WTC11 (cell line): Measurements from ENCODE around the gene KRTAP10-7. TPM values are rescaled to one million over a fixed set of nuclear protein-coding genes. Genes with fewer than 3 reads are reported as not detected.

Experiments
- ATAC-seq: fragments of 200-7000 bp; cut with Tn5 transposase; 2 replicates; pipeline ENCODE4 v1.10.0; 2021; ENCODE audit warnings: mild to moderate bottlenecking, moderate library complexity
- CTCF ChIA-PET: fragments of 300-600 bp; sonication (Branson Sonifier 250); formaldehyde crosslinking; loops from one replicate; lab custom pipeline; 2021; ENCODE audit warnings: antibody characterized with exemption; lab: Charles Lee
- POLR2A ChIA-PET: fragments of 350-600 bp; sonication (Branson Sonifier 250); formaldehyde crosslinking; loops from one replicate; lab custom pipeline; 2021; ENCODE audit warnings: antibody characterized with exemption; lab: Charles Lee
- DNase-seq: peaks from one replicate; pipeline ENCODE4 v3.0.0; 2021; ENCODE audit warnings: low spot score
- H3K27ac Mint-ChIP-seq: 2 replicates; pipeline ENCODE4 v1.8.0; 2021; ENCODE audit warnings: mixed read lengths
- H3K27me3 Mint-ChIP-seq: 2 replicates; pipeline ENCODE4 v1.8.0; 2021; ENCODE audit warnings: low read depth, mild to moderate bottlenecking, moderate library complexity, mixed read lengths
- H3K36me3 Mint-ChIP-seq: 2 replicates; pipeline ENCODE4 v1.8.0; 2021; ENCODE audit warnings: mixed read lengths
- H3K4me1 Mint-ChIP-seq: 2 replicates; pipeline ENCODE4 v1.8.0; 2022; ENCODE audit warnings: mixed read lengths
- H3K4me3 Mint-ChIP-seq: 2 replicates; pipeline ENCODE4 v1.8.0; 2021; ENCODE audit warnings: mild to moderate bottlenecking, moderate library complexity, mixed read lengths
- H3K9me3 Mint-ChIP-seq: 2 replicates; pipeline ENCODE4 v1.8.0; 2021; ENCODE audit warnings: mixed read lengths
- ATF1 ChIP-seq: sonication (generic); formaldehyde crosslinking; IDR thresholded peaks from 2 replicates; pipeline ENCODE4 v1.8.1; 2023; ENCODE audit warnings: mild to moderate bottlenecking, moderate library complexity, missing genetic modification reagents
- ATF2 ChIP-seq: sonication (generic); formaldehyde crosslinking; IDR thresholded peaks from 2 replicates; pipeline ENCODE4 v1.8.1; 2022; ENCODE audit warnings: low read depth, missing genetic modification reagents, borderline replicate concordance
- CBFB ChIP-seq: sonication (generic); formaldehyde crosslinking; IDR thresholded peaks from 2 replicates; pipeline ENCODE4 v1.8.1; 2022; ENCODE audit warnings: mild to moderate bottlenecking, low read depth, missing genetic modification reagents
- CTCF ChIP-seq: fragments of 200-600 bp; IDR thresholded peaks from 2 replicates; pipeline ENCODE4 v1.8.0; 2022; ENCODE audit warnings: antibody characterized with exemption
- E2F1 ChIP-seq: sonication (generic); formaldehyde crosslinking; IDR thresholded peaks from 2 replicates; pipeline ENCODE4 v1.8.0; 2022; ENCODE audit warnings: mild to moderate bottlenecking, missing genetic modification reagents
- ERG ChIP-seq: fragments of 250-450 bp; sonication (Bioruptor Pico); IDR thresholded peaks from 2 replicates; pipeline ENCODE4 v1.8.0; 2021; ENCODE audit warnings: mild to moderate bottlenecking
- ETV6 ChIP-seq: sonication (generic); formaldehyde crosslinking; IDR thresholded peaks from 2 replicates; pipeline ENCODE4 v1.8.1; 2022; ENCODE audit warnings: mild to moderate bottlenecking, missing genetic modification reagents
- GABPB1 ChIP-seq: sonication (generic); formaldehyde crosslinking; IDR thresholded peaks from 2 replicates; pipeline ENCODE4 v1.8.1; 2023; ENCODE audit warnings: mild to moderate bottlenecking, missing genetic modification reagents
- NR1H2 ChIP-seq: sonication (generic); formaldehyde crosslinking; IDR thresholded peaks from 2 replicates; pipeline ENCODE4 v1.9.0; 2021; ENCODE audit warnings: mild to moderate bottlenecking, moderate library complexity, missing genetic modification reagents
- RORB ChIP-seq: fragments of 250-450 bp; sonication (Bioruptor Pico); IDR thresholded peaks from 2 replicates; pipeline ENCODE4 v1.9.0; 2021; ENCODE audit warnings: mild to moderate bottlenecking
- SOX15 ChIP-seq: fragments of 250-450 bp; sonication (Bioruptor Pico); IDR thresholded peaks from 2 replicates; pipeline ENCODE4 v1.9.0; 2021; ENCODE audit warnings: mild to moderate bottlenecking
- TP53 ChIP-seq: sonication (generic); formaldehyde crosslinking; IDR thresholded peaks from 2 replicates; pipeline ENCODE4 v1.8.1; 2023; ENCODE audit warnings: mild to moderate bottlenecking, missing genetic modification reagents
- USF1 ChIP-seq: sonication (generic); formaldehyde crosslinking; IDR thresholded peaks from 2 replicates; pipeline ENCODE4 v1.8.0; 2022; ENCODE audit warnings: mild to moderate bottlenecking, missing genetic modification reagents
- ZBTB21 ChIP-seq: sonication (generic); formaldehyde crosslinking; IDR thresholded peaks from 2 replicates; pipeline ENCODE4 v1.8.1; 2023; ENCODE audit warnings: mild to moderate bottlenecking, missing genetic modification reagents, borderline replicate concordance
- ZNF232 ChIP-seq: sonication (generic); formaldehyde crosslinking; IDR thresholded peaks from 2 replicates; pipeline ENCODE4 v1.8.0; 2022; ENCODE audit warnings: mild to moderate bottlenecking, missing genetic modification reagents
- ZNF317 ChIP-seq: sonication (generic); formaldehyde crosslinking; IDR thresholded peaks from 2 replicates; pipeline ENCODE4 v1.8.1; 2023; ENCODE audit warnings: low read depth, mild to moderate bottlenecking, moderate library complexity, missing genetic modification reagents, borderline replicate concordance
- ZNF423 ChIP-seq: fragments of 250-450 bp; sonication (Bioruptor Pico); IDR thresholded peaks from 2 replicates; pipeline ENCODE4 v2.1.2; 2022; ENCODE audit warnings: mild to moderate bottlenecking, moderate library complexity
- total RNA-seq: library from RNA; stranded (reverse); gene quantifications from 3 replicates; pipeline ENCODE4 v1.2.3, GENCODE V29; 2021

Gene KRTAP10-7
- total RNA-seq, 1 experiment from 2014 or later = not detected

- ATAC-seq = no peak
These were observed 30.0 kb downstream of the KRTAP10-7 start for GRCh38 chr21:44630440-44630839.

GRCh38 chr21:44632067-44632466 is 31.7 kb downstream of the KRTAP10-7 start:
- no peak overlapping the region for H3K4me3 Mint-ChIP-seq
- ChIA-PET CTCF (no interaction called here), POLR2A (no interaction called here)
- H3K27me3 Mint-ChIP-seq = peaks cover 5% of the 10 kb centered on the region; the same call in 1 of the 2 replicates
- no peak for DNase-seq
- peaks cover 38% of the 10 kb centered on the region for H3K9me3 Mint-ChIP-seq
- TF ChIP-seq NR1H2 (CRISPR knock-in tag) (no peak), ZNF317 (CRISPR knock-in tag) (peak; percentile 87; the same call in 1 of the 2 replicates)
- TF ChIP-seq, all 79 proteins: peak for 1
- no peak for ATAC-seq
- peaks cover 5% of the 10 kb centered on the region; the same call in 1 of the 2 replicates for H3K4me1 Mint-ChIP-seq
- peaks cover 22% of the 10 kb centered on the region for H3K36me3 Mint-ChIP-seq
- H3K27ac Mint-ChIP-seq = no peak overlapping the region

More at GRCh38 chr21:44630440-44630839, 30.0 kb downstream of the KRTAP10-7 start:
- H3K9me3 Mint-ChIP-seq = peaks cover 38% of the 10 kb centered on the region
- no peak overlapping the region for H3K27ac Mint-ChIP-seq
- peaks cover 22% of the 10 kb centered on the region for H3K36me3 Mint-ChIP-seq
- H3K4me3 Mint-ChIP-seq = no peak overlapping the region
- DNase-seq = no peak
- H3K4me1 Mint-ChIP-seq = peaks cover 3% of the 10 kb centered on the region; the same call in 1 of the 2 replicates
- POLR2A ChIA-PET = interaction anchor here (1.0 kb wide), 1 partner anchor 243 kb away, joined by 4 read pairs; the partner anchor contains the start of gene PTTG1IP
- peaks cover 5% of the 10 kb centered on the region; the same call in 1 of the 2 replicates for H3K27me3 Mint-ChIP-seq
- TF ChIP-seq CTCF (no peak), ATF1 (no peak), GABPB1 (CRISPR knock-in tag) (no peak), ZBTB21 (CRISPR knock-in tag) (no peak), ATF2 (no peak), ETV6 (CRISPR knock-in tag) (peak; percentile 83)
- CTCF ChIA-PET = no interaction called here

- Mint-ChIP-seq H3K4me1 (peaks cover 6% of the 10 kb centered on the region), H3K36me3 (peaks cover 27% of the 10 kb centered on the region), H3K4me3 (no peak overlapping the region), H3K27me3 (peaks cover 9% of the 10 kb centered on the region; the same call in 1 of the 2 replicates), H3K27ac (no peak overlapping the region; the same call in 1 of the 2 replicates), H3K9me3 (peaks cover 43% of the 10 kb centered on the region)
- ATAC-seq (no peak), DNase-seq (no peak)
- CTCF ChIA-PET = no interaction called here
- POLR2A ChIA-PET = no interaction called here
- TF ChIP-seq TP53 (CRISPR knock-in tag) (no peak), E2F1 (CRISPR knock-in tag) (no peak), ZNF232 (CRISPR knock-in tag) (no peak), CBFB (no peak), SOX15 (CRISPR knock-in tag) (no peak), RORB (CRISPR knock-in tag) (no peak), ZNF423 (CRISPR knock-in tag) (no peak), USF1 (CRISPR knock-in tag) (no peak), ERG (no peak)
These were observed 36.0 kb downstream of the KRTAP10-7 start for GRCh38 chr21:44636209-44637017.
